Endothelial cell of umbilical vein (primary cell): ENCODE results near the gene CLEC7A. TPM values are rescaled to one million over a fixed set of nuclear protein-coding genes. Genes with fewer than 3 reads are reported as not detected.

Source experiments
- BruUV-seq: library from RNA; stranded (reverse); fragments of 400-500 nt; replicated peaks from 2 replicates; lab custom pipeline; 2021; lab: Mats Ljungman, UMichigan
- CTCF ChIA-PET: fragments of 300-600, 350-600 bp; sonication (Branson Sonifier 250); formaldehyde crosslinking; loops from one replicate; lab custom pipeline; 2021; ENCODE audit warnings: antibody characterized with exemption, inconsistent platforms; lab: Charles Lee
- POLR2A ChIA-PET: fragments of 300-600, 350-600 bp; sonication (Branson Sonifier 250); formaldehyde crosslinking; loops from one replicate; lab custom pipeline; 2021; ENCODE audit warnings: antibody characterized with exemption, inconsistent platforms; lab: Charles Lee
- DNase-seq: peaks from one replicate; pipeline ENCODE4 v3.0.0-alpha.2; 2011; ENCODE audit warnings: low read depth, low spot score
- FAIRE-seq: peaks from 2 replicates; lab custom pipeline; 2011; peaks lifted over from hg19 to GRCh38; lab: Jason Lieb, UNC
- H2AFZ ChIP-seq: 2 replicates; pipeline ENCODE4 v1.6.0; 2012; ENCODE audit warnings: low read depth, low read length, control low read depth, inconsistent platforms
- H3K27ac ChIP-seq: 2 replicates; pipeline ENCODE4 v1.5.1; 2011; ENCODE audit warnings: low read depth, mild to moderate bottlenecking, control low read depth, low read length, moderate library complexity; ENCODE audit not compliant: insufficient read depth
- H3K27me3 ChIP-seq, 2 experiments: 2 replicates each; pipeline versions ENCODE4 v1.6.0 to v1.6.1; 2011; ENCODE audit warnings: low read length in 2 of 2, mixed read lengths in 1 of 2; ENCODE audit not compliant: control insufficient read depth in 2 of 2, insufficient read depth in 2 of 2
- H3K36me3 ChIP-seq, 2 experiments: 2 replicates in 1 of 2; 3 replicates in 1 of 2; pipeline ENCODE4 v1.5.1; 2011; ENCODE audit warnings: low read length in 2 of 2, mild to moderate bottlenecking in 1 of 2, moderate library complexity in 1 of 2; ENCODE audit not compliant: control insufficient read depth in 2 of 2, insufficient read depth in 2 of 2; ENCODE audit errors: extremely low read depth in 1 of 2
- H3K4me1 ChIP-seq: 3 replicates; pipeline ENCODE4 v1.5.1; 2011; ENCODE audit warnings: mild to moderate bottlenecking, low read length; ENCODE audit not compliant: control insufficient read depth, insufficient read depth; ENCODE audit errors: extremely low read depth
- H3K4me2 ChIP-seq: 2 replicates; pipeline ENCODE4 v1.6.1; 2011; ENCODE audit warnings: low read length, control low read depth, mixed read lengths; ENCODE audit not compliant: insufficient read depth
- H3K4me3 ChIP-seq, 3 experiments: fragments of 200-600 bp in 1 of 3; sonication (generic), shearing (Covaris generic) in 1 of 3; replicated peaks in 1 of 3; 2 replicates each; pipeline ENCODE4 v1.5.1; 2011 to 2016; ENCODE audit warnings: control low read depth in 3 of 3, low read length in 3 of 3, mild to moderate bottlenecking in 2 of 3, inconsistent platforms in 1 of 3, low read depth in 1 of 3, moderate library complexity in 1 of 3; ENCODE audit not compliant: insufficient read depth in 1 of 3
- H3K79me2 ChIP-seq: 2 replicates; pipeline ENCODE4 v1.6.0; 2012; ENCODE audit warnings: low read length, inconsistent platforms; ENCODE audit not compliant: control insufficient read depth, insufficient read depth
- H3K9ac ChIP-seq: replicated peaks from 2 replicates; pipeline ENCODE3; 2011; ENCODE audit warnings: low read length, control low read depth; ENCODE audit not compliant: insufficient read depth; ENCODE audit errors: extremely low read depth
- H3K9me1 ChIP-seq: replicated peaks from 3 replicates; pipeline ENCODE4 v1.6.0; 2011; ENCODE audit warnings: mild to moderate bottlenecking, low read length; ENCODE audit not compliant: control insufficient read depth, insufficient read depth; ENCODE audit errors: extremely low read depth
- H3K9me3 ChIP-seq: replicated peaks from 2 replicates; pipeline ENCODE4 v1.5.1; 2012; ENCODE audit warnings: low read length, inconsistent platforms; ENCODE audit not compliant: control insufficient read depth, insufficient read depth
- H4K20me1 ChIP-seq: replicated peaks from 2 replicates; pipeline ENCODE3; 2011; ENCODE audit warnings: mild to moderate bottlenecking, low read length; ENCODE audit not compliant: control insufficient read depth, insufficient read depth; ENCODE audit errors: extremely low read depth
- EZH2 ChIP-seq: IDR thresholded peaks from 2 replicates; pipeline ENCODE4 v1.6.1; 2012; ENCODE audit warnings: borderline replicate concordance, low read depth, mild to moderate bottlenecking, moderate library complexity, low read length, inconsistent platforms; ENCODE audit not compliant: severe bottlenecking
- FOS ChIP-seq: IDR thresholded peaks from 2 replicates; pipeline ENCODE4 v1.6.1; 2011; ENCODE audit warnings: mild to moderate bottlenecking, low read length, moderate library complexity, borderline replicate concordance; ENCODE audit not compliant: insufficient read depth
- GATA2 ChIP-seq: IDR thresholded peaks from 2 replicates; pipeline ENCODE4 v1.7.0; 2011; ENCODE audit warnings: low read depth, mild to moderate bottlenecking, moderate library complexity, mixed read lengths, low read length; ENCODE audit not compliant: insufficient read length, insufficient read depth
- JUN ChIP-seq: IDR thresholded peaks from 2 replicates; pipeline ENCODE4 v1.6.1; 2011; ENCODE audit warnings: borderline replicate concordance, low read depth; ENCODE audit not compliant: insufficient read length, insufficient read depth
- MAX ChIP-seq: IDR thresholded peaks from 2 replicates; pipeline ENCODE4 v1.6.1; 2011; ENCODE audit not compliant: insufficient read depth, insufficient read length
- MYC ChIP-seq: IDR thresholded peaks from one replicate; pipeline ENCODE4 v1.6.1; 2011; ENCODE audit warnings: mild to moderate bottlenecking, low read depth, low read length
- POLR2A ChIP-seq: IDR thresholded peaks from 2 replicates; pipeline ENCODE4 v1.6.1; 2012; ENCODE audit warnings: low read depth, mild to moderate bottlenecking, control low read depth, low read length
- POLR2AphosphoS5 ChIP-seq: IDR thresholded peaks from 2 replicates; pipeline ENCODE4 v1.6.1; 2012; ENCODE audit warnings: low read depth, mild to moderate bottlenecking, control low read depth, low read length, moderate library complexity; ENCODE audit not compliant: insufficient read depth
- dilution Hi-C: fragments of 300-500 bp; cut with MboI; formaldehyde crosslinking; loops from one replicate; pipeline ENCODE4 v1.15.0; 2019; ENCODE audit warnings: low sequenced_read_pairs; ENCODE audit not compliant: extremely low pct_ligation_motif_present
- intact Hi-C: fragments of 100-400 bp; cut with micrococcal nuclease; formaldehyde crosslinking; loops from one replicate; pipeline ENCODE4 v1.10.0; 2022
- polyA plus RNA-seq, 4 experiments: library from polyadenylated mRNA; depleted of rRNA in 3 of 4; stranded (reverse) in 3 of 4; unstranded in 1 of 4; fragments of >200 nt; gene quantifications; 2 replicates each; pipeline versions ENCODE4 v1.2.1 to v1.2.3, GENCODE V29; 2011 to 2012; ENCODE audit warnings: missing spikeins in 1 of 4
- total RNA-seq: library from RNA; stranded (reverse); gene quantifications from 2 replicates; pipeline ENCODE4 v1.2.3, GENCODE V29; 2021
- TF ChIP-seq, protein P1 (sequence below), 2 donors: IDR thresholded peaks; 1 replicate in 1 of 2; 2 replicates in 1 of 2; pipeline ENCODE4 v1.5.1; 2011; ENCODE audit warnings: low read length in 2 of 2, mild to moderate bottlenecking in 2 of 2, moderate library complexity in 2 of 2, control low read depth in 1 of 2, inconsistent platforms in 1 of 2, low read depth in 1 of 2; ENCODE audit not compliant: insufficient read depth in 1 of 2; ENCODE audit errors: extremely low read depth in 1 of 2

Gene CLEC7A
- total and polyA plus RNA-seq, 2 donors (not counting 3 experiments of a cell fraction or from before 2014, with no cell fraction given), result not detected

DNA sequence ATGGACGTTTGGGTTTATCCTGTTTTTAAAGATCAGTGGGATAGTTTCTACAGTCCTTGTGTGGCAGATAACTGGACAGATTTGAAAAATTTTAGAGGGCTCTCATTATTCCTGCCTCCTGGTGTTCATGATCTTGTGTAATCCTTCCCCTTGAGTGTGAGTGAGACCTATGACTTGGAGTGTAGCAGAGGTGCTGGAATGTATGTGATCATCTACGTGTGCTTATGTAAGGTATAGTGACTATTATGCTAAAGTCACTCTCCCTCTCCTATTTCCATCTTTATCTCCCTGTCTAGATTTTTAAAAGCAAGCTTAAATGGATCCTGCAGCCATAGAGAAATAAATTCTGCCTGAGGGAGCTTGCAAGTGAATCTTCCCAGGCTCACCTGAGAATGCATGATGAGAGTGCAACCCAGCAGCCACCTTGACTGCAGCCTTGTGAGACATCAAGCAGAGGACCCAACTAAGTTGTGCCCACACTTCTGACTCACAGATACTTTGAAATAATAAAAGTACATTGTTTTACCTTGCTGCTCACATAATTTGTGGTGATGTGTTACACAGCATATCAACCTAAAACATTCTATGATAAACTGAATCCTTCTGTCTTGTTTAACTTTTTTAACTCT, 45.1 kb upstream of the CLEC7A start:
- no peak overlapping the region for H3K27ac ChIP-seq
- no peaks in the 10 kb centered on the region for H3K9me1 ChIP-seq
- DNase-seq (no peak), FAIRE-seq (no peak)
- no peaks in the 10 kb centered on the region for H3K79me2 ChIP-seq
- no peak overlapping the region for H3K4me2 ChIP-seq
- H3K27me3 ChIP-seq, result peaks cover 12 to 15% of the 10 kb centered on the region in 2 experiments
- BruUV-seq, result no TSS peak
- no peaks in the 10 kb centered on the region for H3K4me1 ChIP-seq
- TF ChIP-seq FOS (no peak), POLR2AphosphoS5 (no peak), MYC (no peak), EZH2 (no peak), MAX (no peak), JUN (no peak), POLR2A (no peak), GATA2 (no peak)
- TF ChIP-seq, protein P1, sequence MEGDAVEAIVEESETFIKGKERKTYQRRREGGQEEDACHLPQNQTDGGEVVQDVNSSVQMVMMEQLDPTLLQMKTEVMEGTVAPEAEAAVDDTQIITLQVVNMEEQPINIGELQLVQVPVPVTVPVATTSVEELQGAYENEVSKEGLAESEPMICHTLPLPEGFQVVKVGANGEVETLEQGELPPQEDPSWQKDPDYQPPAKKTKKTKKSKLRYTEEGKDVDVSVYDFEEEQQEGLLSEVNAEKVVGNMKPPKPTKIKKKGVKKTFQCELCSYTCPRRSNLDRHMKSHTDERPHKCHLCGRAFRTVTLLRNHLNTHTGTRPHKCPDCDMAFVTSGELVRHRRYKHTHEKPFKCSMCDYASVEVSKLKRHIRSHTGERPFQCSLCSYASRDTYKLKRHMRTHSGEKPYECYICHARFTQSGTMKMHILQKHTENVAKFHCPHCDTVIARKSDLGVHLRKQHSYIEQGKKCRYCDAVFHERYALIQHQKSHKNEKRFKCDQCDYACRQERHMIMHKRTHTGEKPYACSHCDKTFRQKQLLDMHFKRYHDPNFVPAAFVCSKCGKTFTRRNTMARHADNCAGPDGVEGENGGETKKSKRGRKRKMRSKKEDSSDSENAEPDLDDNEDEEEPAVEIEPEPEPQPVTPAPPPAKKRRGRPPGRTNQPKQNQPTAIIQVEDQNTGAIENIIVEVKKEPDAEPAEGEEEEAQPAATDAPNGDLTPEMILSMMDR (IDR thresholded peaks at IDR 0.05; ENCODE audit: extremely low read depth in 1 of 2, insufficient read depth in 1 of 2, low read depth in 1 of 2, low read length in 2 of 2), result no peak
- no peak overlapping the region for H3K4me3 ChIP-seq
- dilution Hi-C loops (no loop called here), intact Hi-C loops (no loop called here)
- no peak overlapping the region for H3K9ac ChIP-seq
- CTCF ChIA-PET, result interaction anchor here (1.6 kb wide), 1 partner anchor 17 kb away, joined by 4 read pairs; no protein-coding TSS in a partner anchor
- POLR2A ChIA-PET, result no interaction called here
- H4K20me1 ChIP-seq, result no peaks in the 10 kb centered on the region
- H3K36me3 ChIP-seq, result no peaks in the 10 kb centered on the region
- no peaks in the 10 kb centered on the region for H3K9me3 ChIP-seq
- no peak overlapping the region for H2AFZ ChIP-seq
